Measurements from ENCODE around the gene CREB5.

CREB5 gene

GRCh38 chr7:28688174-28688573 lies 275.9 kb downstream of the CREB5 start:
- DNase-seq, result no peak

GRCh38 chr7:28688651-28689050 lies 276.3 kb downstream of the CREB5 start:
- H3K9me3 ChIP-seq (ENCODE audit: severe bottlenecking), result no peaks in the 10 kb centered on the region
- H3K27ac ChIP-seq, result no peak overlapping the region

More at GRCh38 chr7:28688174-28688573, 275.9 kb downstream of the CREB5 start:
- Histone ChIP-seq H3K27ac (no peak overlapping the region), H3K36me3 (no peaks in the 10 kb centered on the region), H3K27me3 (ENCODE audit: insufficient read depth, low read depth, severe bottlenecking) (peaks cover 61% of the 10 kb centered on the region), H3K9me3 (ENCODE audit: severe bottlenecking) (no peaks in the 10 kb centered on the region), H3K4me3 (ENCODE audit: low read depth, low read length) (no peak overlapping the region)
- no peak for TF ChIP-seq CTCF (IDR thresholded peaks at IDR 0.05; ENCODE audit: low read depth, low read length)

GRCh38 chr7:28695300-28696295 lies 283.3 kb downstream of the CREB5 start:
- Histone ChIP-seq H3K9me3 (ENCODE audit: severe bottlenecking) (no peaks in the 10 kb centered on the region), H3K4me3 (ENCODE audit: low read depth, low read length) (no peak overlapping the region), H3K27ac (no peak overlapping the region), H3K36me3 (no peaks in the 10 kb centered on the region), H3K27me3 (ENCODE audit: insufficient read depth, low read depth, severe bottlenecking) (peaks cover 33% of the 10 kb centered on the region)
- no peak for DNase-seq
- TF ChIP-seq CTCF (IDR thresholded peaks at IDR 0.05; ENCODE audit: low read depth, low read length), result no peak

More at GRCh38 chr7:28688651-28689050, 276.3 kb downstream of the CREB5 start:
- no peak for DNase-seq
- Histone ChIP-seq H3K27me3 (ENCODE audit: insufficient read depth, low read depth, severe bottlenecking) (peaks cover 59% of the 10 kb centered on the region), H3K36me3 (no peaks in the 10 kb centered on the region), H3K4me3 (ENCODE audit: low read depth, low read length) (no peak overlapping the region)
- no peak for TF ChIP-seq CTCF (IDR thresholded peaks at IDR 0.05; ENCODE audit: low read depth, low read length)

GRCh38 chr7:28697913-28698563 lies 285.7 kb downstream of the CREB5 start:
- TF ChIP-seq CTCF (IDR thresholded peaks at IDR 0.05; ENCODE audit: low read depth, low read length), result no peak
- Histone ChIP-seq H3K4me3 (ENCODE audit: low read depth, low read length) (no peak overlapping the region), H3K27ac (no peak overlapping the region), H3K36me3 (no peaks in the 10 kb centered on the region), H3K27me3 (ENCODE audit: insufficient read depth, low read depth, severe bottlenecking) (peaks cover 32% of the 10 kb centered on the region), H3K9me3 (ENCODE audit: severe bottlenecking) (no peaks in the 10 kb centered on the region)
- no peak for DNase-seq

GRCh38 chr7:28698840-28699239 lies 286.5 kb downstream of the CREB5 start:
- DNase-seq, result no peak
- no peaks in the 10 kb centered on the region for H3K36me3 ChIP-seq
- no peak overlapping the region for H3K27ac ChIP-seq
- H3K4me3 ChIP-seq (ENCODE audit: low read depth, low read length), result no peak overlapping the region
- no peak for TF ChIP-seq CTCF (IDR thresholded peaks at IDR 0.05; ENCODE audit: low read depth, low read length)
- H3K9me3 ChIP-seq (ENCODE audit: severe bottlenecking), result no peaks in the 10 kb centered on the region
- peaks cover 26% of the 10 kb centered on the region for H3K27me3 ChIP-seq (ENCODE audit: insufficient read depth, low read depth, severe bottlenecking)
